Endothelial cell of umbilical vein (primary cell): ENCODE data around the gene CEBPB. TPM values are rescaled to one million over a fixed set of nuclear protein-coding genes. Genes with fewer than 3 reads are reported as not detected.

Experiments used
- Bru-seq: library from RNA; stranded (reverse); fragments of 400-500 nt; gene quantifications from one replicate; lab custom pipeline; 2021; lab: Mats Ljungman, UMichigan
- BruChase-seq, 2 experiments: library from RNA; stranded (reverse); fragments of 400-500 nt; gene quantifications; one replicate each; lab custom pipeline; 2021; lab: Mats Ljungman, UMichigan
- BruUV-seq: library from RNA; stranded (reverse); fragments of 400-500 nt; replicated peaks from 2 replicates; lab custom pipeline; 2021; lab: Mats Ljungman, UMichigan
- CTCF ChIA-PET: fragments of 300-600, 350-600 bp; sonication (Branson Sonifier 250); formaldehyde crosslinking; loops from one replicate; lab custom pipeline; 2021; ENCODE audit warnings: antibody characterized with exemption, inconsistent platforms; lab: Charles Lee
- POLR2A ChIA-PET: fragments of 300-600, 350-600 bp; sonication (Branson Sonifier 250); formaldehyde crosslinking; loops from one replicate; lab custom pipeline; 2021; ENCODE audit warnings: antibody characterized with exemption, inconsistent platforms; lab: Charles Lee
- DNase-seq: peaks from one replicate; pipeline ENCODE4 v3.0.0-alpha.2; 2011; ENCODE audit warnings: low read depth, low spot score
- FAIRE-seq: peaks from 2 replicates; lab custom pipeline; 2011; peaks lifted over from hg19 to GRCh38; lab: Jason Lieb, UNC
- H2AFZ ChIP-seq: 2 replicates; pipeline ENCODE4 v1.6.0; 2012; ENCODE audit warnings: low read depth, low read length, control low read depth, inconsistent platforms
- H3K27ac ChIP-seq: 2 replicates; pipeline ENCODE4 v1.5.1; 2011; ENCODE audit warnings: low read depth, mild to moderate bottlenecking, control low read depth, low read length, moderate library complexity; ENCODE audit not compliant: insufficient read depth
- H3K27me3 ChIP-seq, 2 experiments: 2 replicates each; pipeline versions ENCODE4 v1.6.0 to v1.6.1; 2011; ENCODE audit warnings: low read length in 2 of 2, mixed read lengths in 1 of 2; ENCODE audit not compliant: control insufficient read depth in 2 of 2, insufficient read depth in 2 of 2
- H3K36me3 ChIP-seq, 2 experiments: 2 replicates in 1 of 2; 3 replicates in 1 of 2; pipeline ENCODE4 v1.5.1; 2011; ENCODE audit warnings: low read length in 2 of 2, mild to moderate bottlenecking in 1 of 2, moderate library complexity in 1 of 2; ENCODE audit not compliant: control insufficient read depth in 2 of 2, insufficient read depth in 2 of 2; ENCODE audit errors: extremely low read depth in 1 of 2
- H3K4me1 ChIP-seq: 3 replicates; pipeline ENCODE4 v1.5.1; 2011; ENCODE audit warnings: mild to moderate bottlenecking, low read length; ENCODE audit not compliant: control insufficient read depth, insufficient read depth; ENCODE audit errors: extremely low read depth
- H3K4me2 ChIP-seq: 2 replicates; pipeline ENCODE4 v1.6.1; 2011; ENCODE audit warnings: low read length, control low read depth, mixed read lengths; ENCODE audit not compliant: insufficient read depth
- H3K4me3 ChIP-seq, 3 experiments: fragments of 200-600 bp in 1 of 3; sonication (generic), shearing (Covaris generic) in 1 of 3; replicated peaks in 1 of 3; 2 replicates each; pipeline ENCODE4 v1.5.1; 2011 to 2016; ENCODE audit warnings: control low read depth in 3 of 3, low read length in 3 of 3, mild to moderate bottlenecking in 2 of 3, inconsistent platforms in 1 of 3, low read depth in 1 of 3, moderate library complexity in 1 of 3; ENCODE audit not compliant: insufficient read depth in 1 of 3
- H3K79me2 ChIP-seq: 2 replicates; pipeline ENCODE4 v1.6.0; 2012; ENCODE audit warnings: low read length, inconsistent platforms; ENCODE audit not compliant: control insufficient read depth, insufficient read depth
- H3K9ac ChIP-seq: replicated peaks from 2 replicates; pipeline ENCODE3; 2011; ENCODE audit warnings: low read length, control low read depth; ENCODE audit not compliant: insufficient read depth; ENCODE audit errors: extremely low read depth
- H3K9me1 ChIP-seq: replicated peaks from 3 replicates; pipeline ENCODE4 v1.6.0; 2011; ENCODE audit warnings: mild to moderate bottlenecking, low read length; ENCODE audit not compliant: control insufficient read depth, insufficient read depth; ENCODE audit errors: extremely low read depth
- H3K9me3 ChIP-seq: replicated peaks from 2 replicates; pipeline ENCODE4 v1.5.1; 2012; ENCODE audit warnings: low read length, inconsistent platforms; ENCODE audit not compliant: control insufficient read depth, insufficient read depth
- H4K20me1 ChIP-seq: replicated peaks from 2 replicates; pipeline ENCODE3; 2011; ENCODE audit warnings: mild to moderate bottlenecking, low read length; ENCODE audit not compliant: control insufficient read depth, insufficient read depth; ENCODE audit errors: extremely low read depth
- EZH2 ChIP-seq: IDR thresholded peaks from 2 replicates; pipeline ENCODE4 v1.6.1; 2012; ENCODE audit warnings: borderline replicate concordance, low read depth, mild to moderate bottlenecking, moderate library complexity, low read length, inconsistent platforms; ENCODE audit not compliant: severe bottlenecking
- FOS ChIP-seq: IDR thresholded peaks from 2 replicates; pipeline ENCODE4 v1.6.1; 2011; ENCODE audit warnings: mild to moderate bottlenecking, low read length, moderate library complexity, borderline replicate concordance; ENCODE audit not compliant: insufficient read depth
- GATA2 ChIP-seq: IDR thresholded peaks from 2 replicates; pipeline ENCODE4 v1.7.0; 2011; ENCODE audit warnings: low read depth, mild to moderate bottlenecking, moderate library complexity, mixed read lengths, low read length; ENCODE audit not compliant: insufficient read length, insufficient read depth
- JUN ChIP-seq: IDR thresholded peaks from 2 replicates; pipeline ENCODE4 v1.6.1; 2011; ENCODE audit warnings: borderline replicate concordance, low read depth; ENCODE audit not compliant: insufficient read length, insufficient read depth
- MYC ChIP-seq: IDR thresholded peaks from one replicate; pipeline ENCODE4 v1.6.1; 2011; ENCODE audit warnings: mild to moderate bottlenecking, low read depth, low read length
- POLR2A ChIP-seq: IDR thresholded peaks from 2 replicates; pipeline ENCODE4 v1.6.1; 2012; ENCODE audit warnings: low read depth, mild to moderate bottlenecking, control low read depth, low read length
- POLR2AphosphoS5 ChIP-seq: IDR thresholded peaks from 2 replicates; pipeline ENCODE4 v1.6.1; 2012; ENCODE audit warnings: low read depth, mild to moderate bottlenecking, control low read depth, low read length, moderate library complexity; ENCODE audit not compliant: insufficient read depth
- dilution Hi-C: fragments of 300-500 bp; cut with MboI; formaldehyde crosslinking; loops from one replicate; pipeline ENCODE4 v1.15.0; 2019; ENCODE audit warnings: low sequenced_read_pairs; ENCODE audit not compliant: extremely low pct_ligation_motif_present
- intact Hi-C: fragments of 100-400 bp; cut with micrococcal nuclease; formaldehyde crosslinking; loops from one replicate; pipeline ENCODE4 v1.10.0; 2022
- long read RNA-seq: library from polyadenylated mRNA; stranded (forward); transcript quantifications from one replicate; pipeline ENCODE4 v2.0.0, GENCODE V29; 2021
- polyA minus RNA-seq, 3 experiments: library from RNA; depleted of rRNA, polyadenylated mRNA; stranded (reverse); fragments of >200 nt; gene quantifications; 1 replicate in 1 of 3; 2 replicates in 2 of 3; pipeline ENCODE4 v1.2.3, GENCODE V29; 2011
- polyA plus RNA-seq, 4 experiments: library from polyadenylated mRNA; depleted of rRNA in 3 of 4; stranded (reverse) in 3 of 4; unstranded in 1 of 4; fragments of >200 nt; gene quantifications; 2 replicates each; pipeline versions ENCODE4 v1.2.1 to v1.2.3, GENCODE V29; 2011 to 2012; ENCODE audit warnings: missing spikeins in 1 of 4
- total RNA-seq: library from RNA; stranded (reverse); gene quantifications from 2 replicates; pipeline ENCODE4 v1.2.3, GENCODE V29; 2021
- TF ChIP-seq, protein P1 (sequence below), 2 donors: IDR thresholded peaks; 1 replicate in 1 of 2; 2 replicates in 1 of 2; pipeline ENCODE4 v1.5.1; 2011; ENCODE audit warnings: low read length in 2 of 2, mild to moderate bottlenecking in 2 of 2, moderate library complexity in 2 of 2, control low read depth in 1 of 2, inconsistent platforms in 1 of 2, low read depth in 1 of 2; ENCODE audit not compliant: insufficient read depth in 1 of 2; ENCODE audit errors: extremely low read depth in 1 of 2
- TF ChIP-seq, protein P2 (sequence below): IDR thresholded peaks from 2 replicates; pipeline ENCODE4 v1.6.1; 2011; ENCODE audit not compliant: insufficient read depth, insufficient read length

CEBPB gene
- 8.9 and 11.4 TPM in 2 replicates for total RNA-seq
- polyA plus RNA-seq = 3.7 and 4.6 TPM in 2 replicates
- polyA plus RNA-seq (2011; cell fraction: cytosol; rRNA removed) = 1.7 and 2.7 TPM in 2 replicates
- polyA plus RNA-seq (2011; cell fraction: nucleus; rRNA removed) = 1.9 and 2.2 TPM in 2 replicates
- polyA plus RNA-seq (2012) = 3.7 and 6.3 TPM in 2 replicates
- polyA minus RNA-seq = 1.6 TPM in 2 replicates
- polyA minus RNA-seq (2011; cell fraction: cytosol; rRNA and poly(A)+ RNA removed) = 88.3 TPM
- 1.2 and 6.4 TPM in 2 replicates for polyA minus RNA-seq (2011; cell fraction: nucleus; rRNA and poly(A)+ RNA removed)
- percentile 55 among the genes with signal in this experiment for Bru-seq, nascent RNA
- percentile 50 among the genes with signal in this experiment for BruChase-seq, experiment 1, labeled RNA remaining after a 6-hour chase
- percentile 57 among the genes with signal in this experiment for BruChase-seq, experiment 2, labeled RNA remaining after a 2-hour chase
- long read RNA-seq, transcript CEBPB-201 (1 exons, 1,956 nt) = major isoform, 63 of 64 reads
- long read RNA-seq, partial matches to known transcripts = 0 of 64 reads
- long read RNA-seq, other reads (novel, unspliced or antisense) = 1 of 64 reads

DNA sequence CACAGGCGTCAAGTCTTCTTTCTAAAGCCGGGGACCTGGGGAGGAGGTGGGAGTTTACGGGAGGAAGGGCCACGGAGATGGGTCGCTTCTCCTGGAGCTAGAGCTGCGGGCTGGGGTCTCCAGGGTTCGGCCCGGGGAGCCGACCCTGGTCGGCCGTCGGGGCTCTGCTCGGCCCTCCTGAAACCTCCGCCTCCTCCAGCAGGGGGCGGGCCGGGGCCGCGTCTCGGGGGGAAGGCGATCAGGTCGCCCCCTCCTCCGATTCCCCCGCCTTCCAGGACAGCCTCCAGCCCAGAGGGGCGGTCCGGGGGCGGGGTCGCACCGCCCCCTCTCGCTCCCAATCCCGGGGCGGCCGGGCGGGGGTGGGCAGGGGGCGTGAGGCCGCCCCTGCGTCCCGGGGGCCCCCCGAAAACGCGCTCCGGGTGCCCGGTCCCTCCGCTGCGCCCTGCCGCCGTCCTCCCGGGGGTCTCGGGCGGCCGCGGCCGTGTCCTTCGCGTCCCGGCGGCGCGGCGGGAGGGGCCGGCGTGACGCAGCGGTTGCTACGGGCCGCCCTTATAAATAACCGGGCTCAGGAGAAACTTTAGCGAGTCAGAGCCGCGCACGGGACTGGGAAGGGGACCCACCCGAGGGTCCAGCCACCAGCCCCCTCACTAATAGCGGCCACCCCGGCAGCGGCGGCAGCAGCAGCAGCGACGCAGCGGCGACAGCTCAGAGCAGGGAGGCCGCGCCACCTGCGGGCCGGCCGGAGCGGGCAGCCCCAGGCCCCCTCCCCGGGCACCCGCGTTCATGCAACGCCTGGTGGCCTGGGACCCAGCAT, at the start of gene CEBPB:
Gene CEBPB, plus strand, starts transcription at position 580 of the 814 bp plus-strand sequence. Its CDS starts 204 bp downstream, at position 784.
- no peaks in the 10 kb centered on the region for H4K20me1 ChIP-seq
- H2AFZ ChIP-seq = peak within 1 kb of the TSS; percentile 60
- TF ChIP-seq FOS = no peak
- TF ChIP-seq POLR2AphosphoS5 = peak; percentile 66
- peak; percentile 82 for TF ChIP-seq POLR2A
- TF ChIP-seq EZH2 = no peak
- TF ChIP-seq, protein P1, sequence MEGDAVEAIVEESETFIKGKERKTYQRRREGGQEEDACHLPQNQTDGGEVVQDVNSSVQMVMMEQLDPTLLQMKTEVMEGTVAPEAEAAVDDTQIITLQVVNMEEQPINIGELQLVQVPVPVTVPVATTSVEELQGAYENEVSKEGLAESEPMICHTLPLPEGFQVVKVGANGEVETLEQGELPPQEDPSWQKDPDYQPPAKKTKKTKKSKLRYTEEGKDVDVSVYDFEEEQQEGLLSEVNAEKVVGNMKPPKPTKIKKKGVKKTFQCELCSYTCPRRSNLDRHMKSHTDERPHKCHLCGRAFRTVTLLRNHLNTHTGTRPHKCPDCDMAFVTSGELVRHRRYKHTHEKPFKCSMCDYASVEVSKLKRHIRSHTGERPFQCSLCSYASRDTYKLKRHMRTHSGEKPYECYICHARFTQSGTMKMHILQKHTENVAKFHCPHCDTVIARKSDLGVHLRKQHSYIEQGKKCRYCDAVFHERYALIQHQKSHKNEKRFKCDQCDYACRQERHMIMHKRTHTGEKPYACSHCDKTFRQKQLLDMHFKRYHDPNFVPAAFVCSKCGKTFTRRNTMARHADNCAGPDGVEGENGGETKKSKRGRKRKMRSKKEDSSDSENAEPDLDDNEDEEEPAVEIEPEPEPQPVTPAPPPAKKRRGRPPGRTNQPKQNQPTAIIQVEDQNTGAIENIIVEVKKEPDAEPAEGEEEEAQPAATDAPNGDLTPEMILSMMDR (IDR thresholded peaks at IDR 0.05; ENCODE audit: extremely low read depth in 1 of 2, insufficient read depth in 1 of 2, low read depth in 1 of 2, low read length in 2 of 2) = peak; percentile 54 to 88
- TF ChIP-seq JUN = no peak
- TF ChIP-seq, protein P2, sequence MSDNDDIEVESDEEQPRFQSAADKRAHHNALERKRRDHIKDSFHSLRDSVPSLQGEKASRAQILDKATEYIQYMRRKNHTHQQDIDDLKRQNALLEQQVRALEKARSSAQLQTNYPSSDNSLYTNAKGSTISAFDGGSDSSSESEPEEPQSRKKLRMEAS = no peak
- TF ChIP-seq GATA2 = no peak
- TF ChIP-seq MYC = no peak
- DNase-seq = peak; percentile 75
- H3K9me1 ChIP-seq = no peaks in the 10 kb centered on the region
- H3K36me3 ChIP-seq = no peaks in the 10 kb centered on the region
- H3K9me3 ChIP-seq = no peaks in the 10 kb centered on the region
- CTCF ChIA-PET = interaction anchor here (1.0 to 5.5 kb wide), 13 partner anchors 12 to 554 kb away, joined by 3 to 52 read pairs (median 4); no protein-coding TSS in a partner anchor
- peak within 1 kb of the TSS; percentile 42 to 73 (median 60) for H3K4me3 ChIP-seq
- peaks cover 0 to under 1% of the 10 kb centered on the region in 2 experiments for H3K27me3 ChIP-seq
- FAIRE-seq = peak; percentile 83
- H3K4me2 ChIP-seq = peak within 1 kb of the TSS; percentile 54
- H3K79me2 ChIP-seq = peaks cover 11% of the 10 kb centered on the region
- H3K9ac ChIP-seq = peak within 1 kb of the TSS; percentile 82
- no TSS peak for BruUV-seq
- dilution Hi-C loops (no loop called here), intact Hi-C loops (loop anchor here (1.0 to 2.0 kb wide), 4 partner anchors 188 to 390 kb away; no protein-coding TSS in a partner anchor)
- POLR2A ChIA-PET = interaction anchor here (1.2 kb wide), 1 partner anchor 382 kb away, joined by 3 read pairs; no protein-coding TSS in a partner anchor
- H3K27ac ChIP-seq = peak within 1 kb of the TSS; percentile 64
- peaks cover 12% of the 10 kb centered on the region for H3K4me1 ChIP-seq
